GM21825 (cell line): ENCODE data around the gene AUTS2.

ENCODE experiments used
- ATAC-seq: cut with Tn5 transposase; IDR thresholded peaks from one replicate; pipeline ENCODE4 v1.9.1; 2021; ENCODE audit warnings: mild to moderate bottlenecking, moderate library complexity; ENCODE audit not compliant: unreplicated experiment

Gene AUTS2

GRCh38 chr7:70014472-70015177 lies 416.4 kb downstream of the AUTS2 start:
- no peak for ATAC-seq

GRCh38 chr7:70015353-70015752 lies 417.1 kb downstream of the AUTS2 start:
- no peak for ATAC-seq

- no peak for ATAC-seq
Measured at GRCh38 chr7:70016044-70016770, 417.9 kb downstream of the AUTS2 start.

GRCh38 chr7:70017357-70017756 lies 419.1 kb downstream of the AUTS2 start:
- no peak for ATAC-seq

- no peak for ATAC-seq
Measured at GRCh38 chr7:70018700-70019099, 420.4 kb downstream of the AUTS2 start.

- no peak for ATAC-seq
Measured at GRCh38 chr7:70027867-70028266, 429.6 kb downstream of the AUTS2 start.

- ATAC-seq, result no peak
Measured at GRCh38 chr7:70028620-70029019, 430.3 kb downstream of the AUTS2 start.

GRCh38 chr7:70029993-70030392 lies 431.7 kb downstream of the AUTS2 start:
- ATAC-seq, result no peak

- no peak for ATAC-seq
Measured at GRCh38 chr7:70030745-70031144, 432.5 kb downstream of the AUTS2 start.

GRCh38 chr7:70031245-70031644 lies 433.0 kb downstream of the AUTS2 start:
- no peak for ATAC-seq

- no peak for ATAC-seq
Measured at GRCh38 chr7:70032649-70033048, 434.4 kb downstream of the AUTS2 start.

- ATAC-seq, result no peak
Measured at GRCh38 chr7:70033226-70033625, 435.0 kb downstream of the AUTS2 start.

GRCh38 chr7:70034999-70035398 lies 436.7 kb downstream of the AUTS2 start:
- ATAC-seq, result no peak

GRCh38 chr7:70035519-70035918 lies 437.2 kb downstream of the AUTS2 start:
- ATAC-seq, result no peak

- ATAC-seq, result no peak
Measured at GRCh38 chr7:70035955-70036354, 437.7 kb downstream of the AUTS2 start.

- ATAC-seq, result no peak
Measured at GRCh38 chr7:70036695-70037094, 438.4 kb downstream of the AUTS2 start.

GRCh38 chr7:70037171-70037933 lies 439.1 kb downstream of the AUTS2 start:
- no peak for ATAC-seq

GRCh38 chr7:70040051-70040450 lies 441.8 kb downstream of the AUTS2 start:
- no peak for ATAC-seq

- ATAC-seq, result no peak
Measured at GRCh38 chr7:70040970-70041766, 442.9 kb downstream of the AUTS2 start.

- ATAC-seq, result no peak
Measured at GRCh38 chr7:70042533-70042932, 444.3 kb downstream of the AUTS2 start.

GRCh38 chr7:70043015-70043538 lies 444.8 kb downstream of the AUTS2 start:
- ATAC-seq, result no peak
